HG03025 (cell line): ENCODE measurements around the gene PPTC7.
"Not testable (repeated sequence)": the region's sequence is repeated elsewhere in the genome, so short reads cannot be mapped to it uniquely, and the experiment has no call there.

ENCODE experiments used
- ATAC-seq: cut with Tn5 transposase; IDR thresholded peaks from one replicate; pipeline ENCODE4 v1.9.1; 2021; ENCODE audit warnings: mild to moderate bottlenecking, moderate library complexity; ENCODE audit not compliant: unreplicated experiment, low FRiP score

The PPTC7 gene

GRCh38 chr12:110538869-110539622, 44.1 kb downstream of the PPTC7 start:
- no peak for ATAC-seq

DNA sequence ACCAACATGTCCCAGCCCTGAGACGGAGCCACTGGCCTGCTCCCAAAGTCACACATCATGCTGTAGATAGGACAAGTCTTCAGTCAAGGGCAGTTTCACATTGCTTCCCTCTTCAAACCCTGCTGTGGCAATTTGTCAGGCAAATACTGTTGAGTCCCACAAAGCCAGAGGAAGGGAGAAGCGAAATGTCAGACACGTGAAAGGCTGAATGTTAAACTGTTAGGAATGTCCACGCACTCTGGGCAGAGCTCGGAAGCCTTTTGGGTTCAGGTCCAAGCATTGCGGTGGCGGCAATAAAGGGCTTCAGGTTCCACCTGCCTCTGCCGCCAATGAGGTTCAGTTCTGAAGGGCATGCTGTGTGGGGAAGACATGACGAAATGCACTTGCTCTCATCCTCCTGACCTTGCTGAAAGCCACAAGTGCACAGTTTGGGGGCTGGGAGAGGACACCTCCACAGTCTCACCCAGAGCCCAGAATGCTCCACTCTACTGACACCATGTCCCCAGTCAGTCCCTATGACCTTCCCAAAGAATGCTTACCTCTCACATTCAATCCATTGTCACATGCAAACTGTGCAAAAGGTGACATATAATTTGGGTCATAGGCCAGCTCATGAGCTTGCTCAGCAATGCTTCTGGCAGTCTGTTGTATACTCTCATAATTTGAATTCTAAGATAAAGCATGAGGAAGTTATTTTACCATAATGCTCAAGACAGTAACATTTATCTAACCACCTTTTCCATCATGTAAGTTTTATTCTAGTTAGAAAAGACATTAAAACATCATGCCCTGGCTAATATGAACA, 45.3 kb downstream of the PPTC7 start:
- no peak for ATAC-seq

GRCh38 chr12:110536834-110537604, 46.1 kb downstream of the PPTC7 start:
- ATAC-seq, result no peak

- ATAC-seq, result no peak
Measured at GRCh38 chr12:110534811-110535210, 48.3 kb downstream of the PPTC7 start.

- ATAC-seq, result no peak
Measured at GRCh38 chr12:110533607-110534006, 49.5 kb downstream of the PPTC7 start.

GRCh38 chr12:110532644-110533043, 50.5 kb downstream of the PPTC7 start:
- ATAC-seq, result no peak

DNA sequence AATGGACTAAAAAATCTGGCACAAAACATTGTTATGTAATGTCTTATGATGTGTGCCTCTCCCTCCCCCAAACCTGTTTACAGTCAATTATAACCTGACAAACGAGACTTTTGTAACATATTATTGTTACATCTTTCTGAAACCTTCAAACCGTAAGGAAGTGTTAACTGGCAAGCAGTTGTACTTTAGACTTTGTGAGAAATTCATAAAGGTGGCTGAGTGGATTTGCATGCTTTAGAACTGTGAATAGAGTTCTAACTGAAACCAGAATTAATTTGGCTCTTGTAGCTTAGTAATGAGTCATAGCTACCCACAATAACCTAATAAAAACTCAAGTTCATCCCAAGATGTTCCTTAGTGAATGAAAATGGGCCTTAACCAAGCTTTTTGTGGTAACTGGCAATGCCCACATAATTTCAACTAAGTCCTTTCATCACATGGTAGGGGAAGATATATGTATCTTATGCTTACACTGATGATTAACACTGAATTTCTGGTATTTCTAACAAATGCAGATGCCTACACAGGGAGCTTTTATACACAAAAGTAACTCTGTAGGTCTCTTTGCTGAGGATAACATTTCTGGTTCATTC, 51.3 kb downstream of the PPTC7 start:
- peak; percentile 72 for ATAC-seq

DNA sequence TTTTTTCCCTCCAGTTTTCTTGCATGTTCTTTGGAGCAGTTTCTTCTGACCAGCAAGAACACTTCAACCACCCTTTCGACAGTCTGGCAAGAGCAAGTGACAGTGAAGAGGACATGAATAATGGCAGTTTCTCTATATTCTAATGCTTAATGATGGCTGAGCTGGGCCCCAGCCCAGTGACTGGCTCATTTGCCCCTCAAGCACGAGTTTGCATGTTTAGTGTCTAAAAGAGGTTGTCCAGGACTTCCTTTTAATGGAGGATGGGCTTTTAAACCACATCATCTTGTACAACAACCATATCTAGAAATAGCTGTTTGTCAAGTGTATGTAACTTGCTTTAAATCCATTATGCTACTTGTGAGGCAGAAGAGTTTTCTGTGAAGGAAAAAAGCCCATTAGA, 52.6 kb downstream of the PPTC7 start:
- no peak for ATAC-seq

DNA sequence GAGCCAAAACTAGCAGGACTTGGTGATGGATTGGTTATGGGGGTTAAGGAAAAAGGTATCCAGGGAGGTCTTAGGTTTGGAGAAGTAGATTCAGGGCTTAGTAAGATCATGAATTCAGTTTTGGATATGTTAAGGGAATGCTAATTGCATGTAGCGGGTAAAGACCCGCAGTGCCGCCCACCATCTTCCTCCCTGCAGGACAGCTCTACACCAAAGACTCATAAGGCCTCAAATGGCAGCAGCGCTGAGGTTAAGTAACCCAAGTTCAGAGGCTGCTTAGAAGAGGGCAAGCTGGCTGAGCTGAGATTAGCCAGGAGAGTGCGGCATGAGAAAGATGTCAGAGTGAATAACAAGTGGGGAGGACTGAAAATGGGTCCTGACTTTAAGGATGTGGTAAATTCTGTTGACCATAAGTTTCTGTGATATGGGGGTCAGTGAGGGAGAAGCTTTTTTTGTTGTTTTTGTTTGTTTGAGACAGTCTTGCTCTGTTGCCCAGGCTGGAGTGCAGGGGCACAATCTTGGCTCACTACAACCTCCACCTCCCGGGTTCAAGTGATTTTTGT, 54.8 kb downstream of the PPTC7 start:
- no peak for ATAC-seq

GRCh38 chr12:110520876-110521712, 62.0 kb downstream of the PPTC7 start:
- not testable (repeated sequence) for ATAC-seq

DNA sequence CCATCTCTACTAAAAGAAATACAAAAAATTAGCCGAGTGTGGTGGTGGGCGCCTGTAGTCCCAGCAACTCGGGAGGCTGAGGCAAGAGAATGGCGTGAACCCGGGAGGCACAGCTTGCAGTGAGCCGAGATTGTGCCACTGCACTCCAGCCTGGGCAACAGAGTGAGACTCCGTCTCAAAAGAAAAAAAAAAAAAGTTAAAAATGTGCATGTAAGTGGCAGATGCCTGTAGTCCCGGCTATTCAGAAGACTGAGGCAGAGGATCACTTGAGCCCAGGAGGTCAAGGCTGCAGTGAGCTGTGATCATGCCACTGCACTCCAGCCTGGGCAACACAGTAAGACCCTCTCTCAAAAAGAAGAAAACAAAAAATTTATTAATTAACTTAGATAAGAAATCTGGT, 65.1 kb downstream of the PPTC7 start:
- ATAC-seq, result not testable (repeated sequence)

DNA sequence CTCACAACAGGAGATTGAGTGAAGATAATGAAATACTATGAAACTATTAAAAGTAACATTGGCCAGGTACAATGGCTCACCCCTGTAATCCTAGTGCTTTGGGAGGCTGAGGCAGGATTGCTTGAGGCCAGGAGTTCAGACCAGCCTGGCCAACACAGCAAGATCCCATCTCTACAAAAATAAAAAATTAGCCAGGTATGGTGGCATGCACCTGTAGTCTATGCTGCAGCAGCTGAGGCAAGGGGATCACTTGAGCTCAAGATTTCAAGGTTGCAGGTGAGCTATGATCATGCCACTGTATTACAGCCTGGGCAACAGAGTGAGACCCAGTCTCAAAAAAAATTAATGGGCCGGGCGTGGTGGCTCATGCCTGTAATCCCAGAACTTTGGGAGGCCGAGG, 66.1 kb downstream of the PPTC7 start:
- ATAC-seq, result no peak

DNA sequence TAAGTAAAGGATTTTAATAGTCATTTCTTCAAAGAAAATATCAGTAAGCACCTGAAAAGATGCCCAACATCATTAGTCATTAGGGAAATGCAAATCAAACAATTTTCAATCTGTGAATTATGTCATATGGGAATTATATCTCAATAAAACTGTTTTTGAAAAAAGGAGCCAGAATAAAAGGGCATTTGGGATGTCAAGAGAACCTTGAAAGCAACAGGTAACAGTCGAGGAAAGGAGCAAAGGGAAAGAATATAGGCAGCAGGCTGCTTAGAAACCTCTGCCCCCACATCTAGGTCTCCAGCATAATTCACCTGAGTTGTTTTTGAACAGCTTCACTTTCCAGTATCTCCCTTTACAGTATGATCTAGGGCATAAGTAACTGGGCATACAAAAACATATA, 68.8 kb downstream of the PPTC7 start:
- ATAC-seq, result no peak

GRCh38 chr12:110513842-110514241, 69.3 kb downstream of the PPTC7 start:
- ATAC-seq, result no peak

DNA sequence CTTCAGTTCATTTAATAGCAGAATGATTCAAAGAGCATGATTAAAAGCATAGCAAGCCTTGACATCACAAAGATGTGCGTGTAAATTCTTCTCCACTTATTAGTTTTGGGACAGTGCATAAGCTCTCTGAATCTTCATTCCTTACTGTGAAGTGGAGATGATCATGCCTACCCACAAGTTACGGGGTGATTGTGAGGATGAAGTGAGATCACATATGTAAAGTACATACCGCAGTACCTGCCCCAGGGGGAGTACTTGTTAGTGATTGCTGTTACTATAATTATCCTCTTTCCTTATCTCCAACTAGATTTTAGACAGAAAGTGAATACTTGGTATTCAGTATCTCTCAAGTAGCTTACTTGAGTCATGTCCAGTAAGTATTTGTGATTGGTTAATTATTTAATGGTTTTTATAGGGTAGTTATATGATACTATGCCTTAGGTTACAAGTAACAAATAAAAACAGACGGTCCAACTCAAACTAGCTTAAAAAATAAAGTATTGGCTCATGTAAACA, 75.0 kb downstream of the PPTC7 start:
- no peak for ATAC-seq

- no peak for ATAC-seq
Measured at GRCh38 chr12:110505332-110505731, 77.8 kb downstream of the PPTC7 start.

DNA sequence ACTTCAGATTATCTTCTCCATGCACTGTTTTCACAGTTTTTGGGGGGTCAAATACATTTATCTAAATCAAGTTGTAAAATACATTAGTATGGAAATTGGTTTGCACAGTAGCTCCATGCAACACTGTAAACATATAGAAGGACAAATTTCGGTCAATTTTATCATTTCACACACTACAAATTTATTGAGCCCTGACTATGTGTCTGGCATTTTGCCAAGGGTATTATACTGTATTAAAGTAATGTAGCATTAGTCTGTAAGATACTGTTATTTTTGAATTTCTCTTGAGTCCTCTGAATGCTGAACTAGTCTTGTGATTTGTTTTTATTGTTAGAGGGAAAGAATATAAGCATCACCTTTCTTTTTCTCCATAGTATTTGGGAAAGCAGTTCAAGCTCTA, 79.7 kb downstream of the PPTC7 start:
- ATAC-seq, result no peak

- ATAC-seq, result peak; percentile 86
Measured at GRCh38 chr12:110501752-110502738, 81.1 kb downstream of the PPTC7 start, which contains the start of the genes RAD9B and VPS29. Gene RAD9B (plus strand): TSS chr12:110502331. CDS start chr12:110502338, 7 bp downstream. Gene VPS29 (minus strand): TSS chr12:110502111. CDS start chr12:110502051, 60 bp downstream.
